Measurements from ENCODE around the gene CDT1. TPM values are rescaled to one million over a fixed set of nuclear protein-coding genes. Genes with fewer than 3 reads are reported as not detected.
A peak's percentile ranks its signal among the peaks of the same experiment; 100 is the strongest.

The CDT1 gene
- total and polyA plus RNA-seq, 10 donors: 1.00 to 17.2 (median 3.6) TPM

DNA sequence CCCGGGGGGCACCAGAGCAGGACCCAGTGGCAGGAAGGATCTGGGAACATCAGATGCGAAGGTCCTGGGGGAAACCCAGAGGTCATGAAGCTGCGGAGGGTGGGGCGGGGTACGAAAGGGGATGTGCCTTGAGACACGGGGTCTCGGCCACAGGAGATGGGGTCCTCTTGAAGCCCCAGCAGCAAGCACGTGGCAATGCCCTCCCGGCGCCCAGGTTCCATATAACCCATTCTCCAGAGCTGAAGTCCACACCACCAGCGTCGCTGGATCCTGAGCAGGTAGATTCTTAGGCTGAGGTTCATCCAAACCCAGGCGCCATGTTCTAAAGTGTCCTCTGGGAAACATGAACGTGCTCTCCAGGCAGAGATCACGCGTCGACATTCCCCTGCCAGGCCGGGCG lies 39.5 kb upstream of the CDT1 start:
- Histone ChIP-seq H3K27ac (peak overlapping the region in 1 of 8 donors; percentile 14), H3K4me1 (peaks cover 54 to 100% (median 80%) of the 10 kb centered on the region in 6 donors), H3K27me3 (replicated peaks in 1 of 7) (no peaks in the 10 kb centered on the region)

DNA sequence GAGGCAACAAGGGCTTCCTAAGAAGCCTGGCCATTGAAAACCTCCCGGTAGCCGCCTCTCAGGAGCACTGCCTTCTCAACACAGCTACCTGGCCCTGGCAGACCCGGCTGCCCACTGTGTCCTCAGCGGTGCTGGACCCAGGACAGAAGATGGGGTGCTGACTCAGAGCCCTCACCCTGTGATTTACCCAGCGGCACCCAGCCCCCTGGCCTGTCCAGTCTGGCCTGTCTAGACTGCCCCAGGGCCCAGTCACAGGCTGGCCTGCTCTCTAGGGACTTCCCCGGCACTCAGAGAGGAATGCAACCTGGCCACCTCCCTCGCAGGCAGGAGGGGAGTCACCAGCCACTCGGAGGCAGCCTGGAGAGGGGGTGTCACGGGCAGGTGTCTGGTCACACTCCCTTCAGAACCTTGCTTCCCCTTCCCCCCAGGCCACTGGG lies 38.7 kb upstream of the CDT1 start:
- peaks cover 56 to 100% (median 80%) of the 10 kb centered on the region in 6 donors for H3K4me1 ChIP-seq
- no peaks in the 10 kb centered on the region for H3K27me3 ChIP-seq (replicated peaks in 1 of 7)
- no peak overlapping the region for H3K4me3 ChIP-seq
- intact Hi-C loops (cut with DNase I; ENCODE audit: low total_unique reads): no loop called here
- no peaks in the 10 kb centered on the region for H3K9me3 ChIP-seq
- H3K36me3 ChIP-seq: peaks cover 0 to 41% (median 6%) of the 10 kb centered on the region in 6 donors
- no peak overlapping the region for H3K27ac ChIP-seq
- no peak for DNase-seq
- 82 to 93% (median 91%) methylated on average over 8 to 9 of the region's 9 CpGs for WGBS, 5 donors
- no peak for TF ChIP-seq POLR2A (IDR thresholded peaks at IDR 0.05)
- TF ChIP-seq POLR2AphosphoS5 (IDR thresholded peaks at IDR 0.05): peak in 1 of 3 donors; percentile 9

More for the DNA sequence above, 39.5 kb upstream of the CDT1 start:
- H3K9me3 ChIP-seq: peaks cover 0 to 2% (median 0%) of the 10 kb centered on the region in 8 donors
- H3K4me3 ChIP-seq: no peak overlapping the region
- H3K36me3 ChIP-seq: peaks cover 0 to 45% (median 6%) of the 10 kb centered on the region in 6 donors
- TF ChIP-seq POLR2A (IDR thresholded peaks at IDR 0.05) (no peak), POLR2AphosphoS5 (IDR thresholded peaks at IDR 0.05) (no peak)
- TF ChIP-seq, protein P1, sequence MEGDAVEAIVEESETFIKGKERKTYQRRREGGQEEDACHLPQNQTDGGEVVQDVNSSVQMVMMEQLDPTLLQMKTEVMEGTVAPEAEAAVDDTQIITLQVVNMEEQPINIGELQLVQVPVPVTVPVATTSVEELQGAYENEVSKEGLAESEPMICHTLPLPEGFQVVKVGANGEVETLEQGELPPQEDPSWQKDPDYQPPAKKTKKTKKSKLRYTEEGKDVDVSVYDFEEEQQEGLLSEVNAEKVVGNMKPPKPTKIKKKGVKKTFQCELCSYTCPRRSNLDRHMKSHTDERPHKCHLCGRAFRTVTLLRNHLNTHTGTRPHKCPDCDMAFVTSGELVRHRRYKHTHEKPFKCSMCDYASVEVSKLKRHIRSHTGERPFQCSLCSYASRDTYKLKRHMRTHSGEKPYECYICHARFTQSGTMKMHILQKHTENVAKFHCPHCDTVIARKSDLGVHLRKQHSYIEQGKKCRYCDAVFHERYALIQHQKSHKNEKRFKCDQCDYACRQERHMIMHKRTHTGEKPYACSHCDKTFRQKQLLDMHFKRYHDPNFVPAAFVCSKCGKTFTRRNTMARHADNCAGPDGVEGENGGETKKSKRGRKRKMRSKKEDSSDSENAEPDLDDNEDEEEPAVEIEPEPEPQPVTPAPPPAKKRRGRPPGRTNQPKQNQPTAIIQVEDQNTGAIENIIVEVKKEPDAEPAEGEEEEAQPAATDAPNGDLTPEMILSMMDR (IDR thresholded peaks at IDR 0.05 in 8 of 11, conservative IDR thresholded peaks at IDR 0.05 in 3 of 11): no peak
- DNase-seq: no peak
- intact Hi-C loops (cut with DNase I; ENCODE audit: low total_unique reads): no loop called here
- WGBS, 5 donors: 90 to 94% (median 93%) methylated on average over 19 of the region's 19 CpGs

- peaks cover 67 to 99% (median 82%) of the 10 kb centered on the region in 6 donors for H3K4me1 ChIP-seq
- WGBS, 5 donors: 70 to 78% (median 77%) methylated on average over 11 of the region's 11 CpGs
- H3K27me3 ChIP-seq (replicated peaks in 1 of 7): no peaks in the 10 kb centered on the region
- H3K27ac ChIP-seq: peak overlapping the region in 5 of 8 donors; percentile 69 to 80 (median 74)
- H3K4me3 ChIP-seq: no peak overlapping the region
- H3K36me3 ChIP-seq: peaks cover 0 to 32% (median 6%) of the 10 kb centered on the region in 6 donors
- DNase-seq: no peak
- no peak for TF ChIP-seq POLR2A (IDR thresholded peaks at IDR 0.05)
- TF ChIP-seq, protein P1 (IDR thresholded peaks at IDR 0.05 in 8 of 11, conservative IDR thresholded peaks at IDR 0.05 in 3 of 11): no peak
- intact Hi-C loops (cut with DNase I; ENCODE audit: low total_unique reads): no loop called here
- H3K9me3 ChIP-seq: no peaks in the 10 kb centered on the region
Observed at GRCh38 chr16:88766975-88767374, 36.6 kb upstream of the CDT1 start.

- WGBS, 5 donors: 69 to 79% (median 72%) methylated on average over 12 of the region's 12 CpGs
- intact Hi-C loops (cut with DNase I; ENCODE audit: low total_unique reads): no loop called here
Observed at GRCh38 chr16:88767546-88768070, 36.0 kb upstream of the CDT1 start.

DNA sequence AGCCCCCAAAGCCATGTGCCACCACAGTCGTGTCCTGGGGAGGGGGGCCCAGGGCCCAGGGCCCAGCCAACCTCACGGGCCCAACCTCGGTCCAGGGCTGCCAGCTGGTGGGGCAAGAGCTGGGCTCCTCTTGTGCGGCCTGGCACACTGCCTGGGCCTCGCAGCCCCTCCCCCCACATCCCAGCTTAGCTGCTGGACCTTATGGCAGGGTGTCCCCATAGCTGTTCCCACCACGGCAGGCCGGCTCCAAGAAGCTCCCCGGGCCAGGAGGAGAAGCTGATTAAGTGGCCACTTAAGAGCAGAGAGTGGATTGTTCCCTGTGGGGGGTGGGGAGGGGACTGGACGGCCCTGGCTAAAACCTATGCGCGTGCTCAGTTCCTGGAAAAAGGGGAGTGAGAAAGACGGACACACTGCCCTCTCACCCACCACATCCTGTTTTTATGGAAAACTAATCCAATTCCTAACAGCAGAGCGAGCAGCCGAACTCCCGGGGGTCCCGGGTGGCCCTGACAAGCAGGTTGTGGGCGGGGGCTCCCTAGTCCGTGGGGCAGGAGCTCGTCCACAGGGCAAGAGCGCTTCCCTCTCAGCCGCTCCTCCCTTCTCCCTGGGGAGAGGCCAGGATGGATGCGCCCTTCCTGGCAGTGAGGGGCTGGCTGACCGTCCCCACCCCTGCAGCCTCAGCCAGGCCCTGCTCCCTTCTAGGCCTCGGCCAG lies 35.4 kb upstream of the CDT1 start:
- peaks cover 62 to 99% (median 84%) of the 10 kb centered on the region in 6 donors for H3K4me1 ChIP-seq
- intact Hi-C loops (cut with DNase I; ENCODE audit: low total_unique reads): no loop called here
- peak overlapping the region in 1 of 8 donors; percentile 24 for H3K4me3 ChIP-seq
- peaks cover 0 to 21% (median 3%) of the 10 kb centered on the region in 6 donors for H3K36me3 ChIP-seq
- H3K27ac ChIP-seq: peak overlapping the region in 7 of 8 donors; percentile 41 to 80 (median 70)
- no peak for DNase-seq
- WGBS, 5 donors: 39 to 71% (median 52%) methylated on average over 8 to 24 of the region's 24 CpGs
- no peaks in the 10 kb centered on the region for H3K9me3 ChIP-seq
- H3K27me3 ChIP-seq (replicated peaks in 1 of 7): no peaks in the 10 kb centered on the region
- TF ChIP-seq POLR2AphosphoS5 (IDR thresholded peaks at IDR 0.05) (peak; percentile 55 to 75 (median 63)), POLR2A (IDR thresholded peaks at IDR 0.05) (no peak)
- TF ChIP-seq, protein P1 (IDR thresholded peaks at IDR 0.05 in 8 of 11, conservative IDR thresholded peaks at IDR 0.05 in 3 of 11): no peak

More at GRCh38 chr16:88767546-88768070, 36.0 kb upstream of the CDT1 start:
- Histone ChIP-seq H3K4me3 (peak overlapping the region in 1 of 8 donors; percentile 24), H3K4me1 (peaks cover 62 to 99% (median 82%) of the 10 kb centered on the region in 6 donors), H3K27me3 (replicated peaks in 1 of 7) (no peaks in the 10 kb centered on the region), H3K9me3 (no peaks in the 10 kb centered on the region), H3K27ac (peak overlapping the region in 6 of 8 donors; percentile 41 to 80 (median 72)), H3K36me3 (peaks cover 0 to 27% (median 6%) of the 10 kb centered on the region in 6 donors)
- TF ChIP-seq POLR2AphosphoS5 (IDR thresholded peaks at IDR 0.05) (no peak), POLR2A (IDR thresholded peaks at IDR 0.05) (no peak)
- no peak for DNase-seq

Data from spleen (tissue), 11 donors.